ENCODE measurements around the gene MAML2. TPM values are rescaled to one million over a fixed set of nuclear protein-coding genes. Genes with fewer than 3 reads are reported as not detected.

The MAML2 gene
- total and polyA plus RNA-seq, 9 of the 15 experiments (the other 6 are each of a cell fraction or from before 2014, with no cell fraction given), result 0.79 to 6.8 (median 4.8) TPM

- Histone ChIP-seq H3K36me3 (ENCODE audit: control insufficient read depth, insufficient read depth, low read length) (no peaks in the 10 kb centered on the region), H3K27ac (ENCODE audit: extremely low read depth, low read depth, low read length) (no peak overlapping the region), H3K27me3 (ENCODE audit: control insufficient read depth in 2 of 2, insufficient read depth in 2 of 2, low read length in 2 of 2) (no peaks in the 10 kb centered on the region), H3K4me2 (ENCODE audit: insufficient read depth, low read length) (no peak overlapping the region), H3K4me1 (replicated peaks in 1 of 2; ENCODE audit: control insufficient read depth in 2 of 2, insufficient read depth in 2 of 2, low read length in 2 of 2) (no peaks in the 10 kb centered on the region), H2AFZ (ENCODE audit: low read depth, low read length) (no peak overlapping the region), H3K9ac (ENCODE audit: insufficient read depth in 1 of 2, low read depth in 2 of 2, low read length in 2 of 2) (no peak overlapping the region), H3K79me2 (ENCODE audit: control insufficient read depth, insufficient read depth, low read length) (no peaks in the 10 kb centered on the region), H4K20me1 (replicated peaks; ENCODE audit: control insufficient read depth, insufficient read depth, low read length) (no peaks in the 10 kb centered on the region), H3K9me1 (ENCODE audit: control insufficient read depth, insufficient read depth, low read length) (no peaks in the 10 kb centered on the region), H3K4me3 (no peak overlapping the region), H3K9me3 (replicated peaks; ENCODE audit: control insufficient read depth, insufficient read depth, low read depth, low read length) (no peaks in the 10 kb centered on the region)
- CTCF ChIA-PET (ENCODE audit: low intra/inter-chr PET ratio), result no interaction called here
- TF ChIP-seq CBX5 (IDR thresholded peaks at IDR 0.05; ENCODE audit: borderline replicate concordance, low read depth) (no peak), IFI16 (CRISPR knock-in tag; IDR thresholded peaks at IDR 0.05) (no peak), ZNF444 (CRISPR knock-in tag; IDR thresholded peaks at IDR 0.05) (no peak), COPS2 (conservative IDR thresholded peaks at IDR 0.05) (no peak), CXXC5 (CRISPR knock-in tag; IDR thresholded peaks at IDR 0.05) (no peak), MCM2 (IDR thresholded peaks at IDR 0.05; ENCODE audit: low read depth) (no peak), ZFP30 (CRISPR knock-in tag; IDR thresholded peaks at IDR 0.05; ENCODE audit: borderline replicate concordance) (no peak), BCOR (IDR thresholded peaks at IDR 0.05) (no peak), ZNF639 (CRISPR knock-in tag; conservative IDR thresholded peaks at IDR 0.05 in 1 of 2, IDR thresholded peaks at IDR 0.05 in 1 of 2) (no peak), LEF1 (IDR thresholded peaks at IDR 0.05) (no peak), EHMT2 (IDR thresholded peaks at IDR 0.05) (no peak), NCOR1 (IDR thresholded peaks at IDR 0.05) (no peak), HMG20B (CRISPR knock-in tag; IDR thresholded peaks at IDR 0.05) (no peak), KDM1A (IDR thresholded peaks at IDR 0.05) (no peak), MAZ (CRISPR knock-in tag; conservative IDR thresholded peaks at IDR 0.05 in 1 of 2, IDR thresholded peaks at IDR 0.05 in 1 of 2) (no peak)
- TF ChIP-seq, protein P1, sequence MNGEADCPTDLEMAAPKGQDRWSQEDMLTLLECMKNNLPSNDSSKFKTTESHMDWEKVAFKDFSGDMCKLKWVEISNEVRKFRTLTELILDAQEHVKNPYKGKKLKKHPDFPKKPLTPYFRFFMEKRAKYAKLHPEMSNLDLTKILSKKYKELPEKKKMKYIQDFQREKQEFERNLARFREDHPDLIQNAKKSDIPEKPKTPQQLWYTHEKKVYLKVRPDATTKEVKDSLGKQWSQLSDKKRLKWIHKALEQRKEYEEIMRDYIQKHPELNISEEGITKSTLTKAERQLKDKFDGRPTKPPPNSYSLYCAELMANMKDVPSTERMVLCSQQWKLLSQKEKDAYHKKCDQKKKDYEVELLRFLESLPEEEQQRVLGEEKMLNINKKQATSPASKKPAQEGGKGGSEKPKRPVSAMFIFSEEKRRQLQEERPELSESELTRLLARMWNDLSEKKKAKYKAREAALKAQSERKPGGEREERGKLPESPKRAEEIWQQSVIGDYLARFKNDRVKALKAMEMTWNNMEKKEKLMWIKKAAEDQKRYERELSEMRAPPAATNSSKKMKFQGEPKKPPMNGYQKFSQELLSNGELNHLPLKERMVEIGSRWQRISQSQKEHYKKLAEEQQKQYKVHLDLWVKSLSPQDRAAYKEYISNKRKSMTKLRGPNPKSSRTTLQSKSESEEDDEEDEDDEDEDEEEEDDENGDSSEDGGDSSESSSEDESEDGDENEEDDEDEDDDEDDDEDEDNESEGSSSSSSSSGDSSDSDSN (IDR thresholded peaks at IDR 0.05; ENCODE audit: borderline replicate concordance in 1 of 2, low read depth in 2 of 2, low read length in 2 of 2), result no peak
- intact Hi-C loops (cut with micrococcal nuclease), result no loop called here
- WGBS (ENCODE audit: insufficient coverage, low coverage, missing lambda C conversion rate), result 66% methylated on average over 4 of the region's 4 CpGs
- in situ Hi-C loops (cut with MboI), result no loop called here
- POLR2A ChIA-PET, result no interaction called here
- no peak for DNase-seq (ENCODE audit: extremely low read depth in 1 of 4, low spot score in 3 of 4)
- ATAC-seq, result no peak
- no TSS peak for BruUV-seq (replicated peaks)
- no peak for FAIRE-seq
Measured at GRCh38 chr11:96033599-96033998, 309.4 kb downstream of the MAML2 start.

All from K562 (cell line).